Measurements from ENCODE around the gene AEBP2.
"Not testable (repeated sequence)": the region's sequence is repeated elsewhere in the genome, so short reads cannot be mapped to it uniquely, and the experiment has no call there.

The AEBP2 gene

GRCh38 chr12:19518209-19518608 lies 78.9 kb downstream of the AEBP2 start:
- DNase-seq: no peak

DNA sequence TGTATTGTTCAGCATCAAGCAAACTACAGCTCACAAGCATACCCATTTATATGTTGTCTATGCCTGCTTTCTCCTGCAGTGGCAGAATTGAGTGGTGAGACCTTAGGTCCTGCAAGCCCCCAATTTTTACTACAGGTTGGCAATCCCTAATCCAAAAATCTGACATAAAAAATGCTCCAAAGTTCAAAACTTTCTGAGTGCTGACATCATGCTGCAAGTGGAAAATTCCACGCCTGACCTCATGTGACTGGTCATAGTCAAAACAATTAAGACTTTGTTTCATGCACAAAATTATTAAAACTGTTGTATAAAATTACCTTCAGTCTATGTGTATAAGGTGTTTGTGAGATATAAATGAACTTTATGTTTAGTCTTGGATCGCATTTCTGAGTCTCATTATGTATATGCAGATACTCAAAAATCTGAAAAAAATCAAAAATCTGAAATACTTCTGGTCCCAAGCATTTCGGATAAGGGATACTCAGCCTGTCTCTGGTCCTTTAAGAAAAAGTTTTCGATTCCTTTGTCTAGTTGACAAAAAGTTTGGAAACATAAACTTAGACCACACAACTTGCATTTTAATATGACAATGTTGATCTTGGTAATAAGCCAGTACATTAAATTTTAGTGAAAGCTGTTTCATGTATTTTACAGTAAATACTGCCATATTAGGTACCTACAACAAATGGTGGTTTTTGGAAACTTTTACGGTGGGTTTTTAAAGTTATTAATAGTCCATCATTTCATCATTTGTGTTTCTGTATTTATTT lies 81.5 kb downstream of the AEBP2 start:
- DNase-seq: no peak

- DNase-seq: no peak
Observed at GRCh38 chr12:19525274-19525673, 86.0 kb downstream of the AEBP2 start.

DNA sequence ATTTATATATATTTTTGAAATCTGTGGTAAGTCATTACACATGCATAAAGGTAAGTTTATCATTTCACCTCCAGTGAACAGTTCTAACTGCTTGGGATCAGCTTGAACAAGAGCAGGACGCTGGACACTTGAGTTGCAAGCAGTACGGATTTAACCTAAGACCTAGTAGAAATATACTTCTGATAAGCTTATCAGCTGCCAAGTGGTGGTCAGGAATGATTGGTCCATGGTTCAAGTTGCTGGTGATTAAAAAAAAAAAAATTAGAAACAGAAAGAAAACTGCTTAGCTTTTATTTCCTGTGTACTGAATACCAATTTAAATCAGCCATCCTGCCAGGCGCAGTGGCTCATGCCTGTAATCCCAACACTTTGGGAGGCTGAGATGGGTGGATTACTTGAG lies 88.6 kb downstream of the AEBP2 start:
- no peak for DNase-seq

DNA sequence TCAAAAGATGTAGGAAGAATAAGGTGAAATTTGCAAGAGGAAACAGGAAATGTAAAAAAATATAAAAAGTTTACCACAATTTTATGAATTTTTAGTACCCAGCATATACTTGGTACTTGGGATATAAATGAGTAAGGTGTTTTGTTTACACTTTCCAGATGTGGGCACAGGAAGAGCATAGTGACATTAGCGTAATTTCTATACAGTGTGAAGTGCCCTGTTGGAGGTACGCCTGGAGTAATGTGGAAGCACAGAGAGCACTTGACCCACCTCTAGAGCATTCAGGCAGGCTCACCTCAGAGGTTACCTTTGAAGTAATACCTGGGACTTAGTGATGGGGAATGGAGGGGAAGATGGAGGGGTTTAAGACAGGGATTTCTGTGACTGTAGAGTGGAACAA lies 89.5 kb downstream of the AEBP2 start:
- no peak for DNase-seq

- DNase-seq: no peak
Observed at GRCh38 chr12:19529951-19530636, 90.8 kb downstream of the AEBP2 start.

DNA sequence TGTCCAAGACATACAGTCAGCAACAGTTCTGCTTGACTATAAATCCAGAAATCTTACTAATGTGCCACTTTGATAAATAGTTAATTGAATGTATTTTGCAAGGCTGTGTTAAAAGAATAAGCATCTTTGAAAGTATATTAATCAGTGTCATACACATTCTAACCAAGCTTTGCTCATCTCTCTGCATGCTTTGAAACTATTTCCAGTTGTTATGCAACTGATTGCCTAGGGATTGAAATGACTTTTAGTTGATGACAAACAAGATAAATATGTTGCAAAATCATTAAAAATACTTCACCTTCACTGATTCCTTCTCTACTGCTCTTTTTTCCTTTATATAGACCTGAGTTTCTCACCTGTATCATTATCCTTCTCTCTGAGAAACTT lies 91.3 kb downstream of the AEBP2 start:
- DNase-seq: no peak

GRCh38 chr12:19533567-19533966 lies 94.3 kb downstream of the AEBP2 start:
- no peak for DNase-seq

DNA sequence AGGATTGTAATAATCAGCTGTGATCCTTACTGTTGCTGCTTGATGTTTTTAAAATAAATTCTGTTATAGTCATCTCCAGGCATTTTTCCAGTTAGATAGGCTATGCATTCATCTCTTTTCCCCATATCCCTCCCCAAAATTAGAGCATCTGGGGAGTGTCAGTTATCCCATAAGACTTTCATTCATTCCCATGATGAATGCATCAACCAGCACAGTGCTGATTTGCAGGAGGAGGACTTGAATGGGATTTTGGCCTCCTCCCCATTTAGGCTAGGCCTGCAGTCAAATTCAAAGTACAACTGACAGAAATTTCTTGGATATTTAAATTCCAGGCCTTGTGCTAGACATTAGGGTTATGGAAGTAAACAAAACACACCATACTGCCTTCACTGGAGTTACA lies 99.8 kb downstream of the AEBP2 start:
- DNase-seq: no peak

- DNase-seq: no peak
Observed at GRCh38 chr12:19539836-19540235, 100.5 kb downstream of the AEBP2 start.

- no peak for DNase-seq
Observed at GRCh38 chr12:19542606-19543005, 103.3 kb downstream of the AEBP2 start.

- DNase-seq: no peak
Observed at GRCh38 chr12:19544353-19544752, 105.1 kb downstream of the AEBP2 start.

GRCh38 chr12:19545301-19545700 lies 106.0 kb downstream of the AEBP2 start:
- DNase-seq: no peak

GRCh38 chr12:19546027-19546426 lies 106.7 kb downstream of the AEBP2 start:
- DNase-seq: no peak

DNA sequence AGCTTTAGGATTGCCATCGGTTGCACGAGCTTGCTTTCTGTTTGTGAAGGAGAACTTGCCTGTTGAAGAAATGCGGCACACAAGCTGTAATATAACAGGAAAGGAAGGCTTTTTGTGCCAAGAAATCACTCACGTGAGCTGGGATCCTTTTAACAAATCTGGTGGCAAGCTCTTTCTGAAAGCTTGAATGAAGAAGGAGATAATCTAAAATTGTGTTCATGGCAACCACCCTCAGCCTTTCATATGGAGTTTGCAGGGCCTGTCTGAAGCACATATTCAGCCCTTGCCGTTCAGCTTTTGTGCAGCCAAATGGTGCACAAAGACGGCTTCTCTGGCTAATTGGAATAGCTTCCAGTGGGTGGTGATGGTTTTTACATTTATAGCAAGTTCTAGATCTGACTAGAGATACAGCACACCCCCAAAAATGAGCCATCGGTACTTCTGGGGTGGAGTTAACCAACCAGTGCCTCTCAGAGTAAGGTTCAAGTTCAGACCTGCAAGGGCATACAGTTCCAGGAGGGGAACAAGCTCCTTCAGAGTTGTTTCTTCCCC lies 107.4 kb downstream of the AEBP2 start:
- no peak for DNase-seq

- DNase-seq: no peak
Observed at GRCh38 chr12:19547271-19547671, 108.0 kb downstream of the AEBP2 start.

GRCh38 chr12:19548834-19549233 lies 109.5 kb downstream of the AEBP2 start:
- no peak for DNase-seq

- no peak for DNase-seq
Observed at GRCh38 chr12:19550626-19551025, 111.3 kb downstream of the AEBP2 start.

DNA sequence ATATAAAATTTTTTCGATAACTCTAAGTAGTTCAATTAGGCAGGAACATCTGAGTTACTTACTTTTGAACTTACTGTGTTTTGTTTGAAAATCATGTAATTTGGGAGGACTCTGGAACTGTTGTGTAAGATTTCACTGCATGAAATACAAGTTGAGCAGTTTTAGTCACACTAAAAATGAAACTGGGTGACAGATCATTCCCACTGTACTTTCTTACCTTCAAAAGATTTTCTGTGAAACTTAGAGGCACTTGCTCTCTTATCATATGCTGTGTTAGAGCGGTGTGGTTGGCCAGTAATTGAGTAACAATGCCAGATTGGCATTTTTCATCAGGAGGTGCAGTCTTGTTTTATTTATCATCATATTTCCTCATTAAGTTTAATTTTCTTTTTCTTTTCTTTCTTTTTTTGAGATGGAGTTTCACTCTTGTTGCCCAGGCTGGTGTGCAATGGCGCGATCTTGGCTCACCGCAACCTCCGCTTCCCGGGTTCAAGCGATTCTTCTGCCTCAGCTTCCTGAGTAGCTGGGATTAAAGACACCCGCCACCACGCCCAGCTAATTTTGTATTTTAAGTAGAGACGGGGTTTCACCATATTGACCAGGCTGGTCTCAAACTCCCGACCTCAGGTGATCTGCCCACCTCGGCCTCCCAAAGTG lies 113.3 kb downstream of the AEBP2 start:
- not testable (repeated sequence) for DNase-seq

DNA sequence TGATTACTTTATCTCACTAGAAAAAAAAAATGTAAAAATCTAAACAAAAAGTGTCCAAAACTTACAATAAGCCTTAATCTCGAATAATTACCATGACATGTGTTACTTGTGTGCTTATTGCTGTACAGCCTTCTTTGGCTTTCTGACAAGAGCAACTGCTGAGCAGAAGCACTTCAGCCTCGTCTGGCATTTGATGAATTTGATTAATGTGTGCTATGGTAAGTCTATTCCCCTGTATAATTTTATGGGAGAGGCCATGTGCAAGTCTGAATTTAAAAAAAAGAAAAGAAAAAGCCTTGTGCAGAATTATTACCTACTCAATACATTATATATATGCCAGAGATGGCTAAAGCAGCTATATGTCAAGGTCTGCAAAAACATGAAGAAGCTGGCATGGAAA lies 113.9 kb downstream of the AEBP2 start:
- no peak for DNase-seq

DNA sequence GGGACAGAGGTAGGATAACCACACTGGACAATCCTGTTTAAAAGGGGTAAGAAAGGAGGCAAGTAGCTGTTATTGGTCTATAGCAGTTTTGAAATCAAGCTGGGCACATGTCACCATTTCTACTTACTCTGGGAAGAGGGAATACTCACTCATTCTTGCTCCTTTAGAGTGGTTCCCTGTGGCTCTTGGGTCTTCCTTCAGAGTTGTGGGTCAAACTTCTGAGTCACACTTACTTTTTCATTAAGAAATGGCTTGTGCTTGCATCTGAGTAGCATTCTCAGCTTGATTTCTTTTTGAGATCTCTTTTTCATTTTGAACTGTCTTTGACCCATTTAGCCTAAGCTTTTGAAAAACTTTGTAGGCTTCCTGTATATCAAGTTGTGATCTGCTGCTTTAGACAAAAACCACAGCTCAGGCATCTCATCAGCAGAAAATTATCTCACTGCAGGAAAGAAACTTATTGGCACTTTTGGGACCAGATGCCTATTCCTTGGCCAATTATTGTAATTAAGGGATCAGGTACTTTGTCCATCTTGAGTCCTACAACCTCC lies 122.2 kb downstream of the AEBP2 start:
- no peak for DNase-seq
